ENCODE data around the gene SLC25A48.

DNA sequence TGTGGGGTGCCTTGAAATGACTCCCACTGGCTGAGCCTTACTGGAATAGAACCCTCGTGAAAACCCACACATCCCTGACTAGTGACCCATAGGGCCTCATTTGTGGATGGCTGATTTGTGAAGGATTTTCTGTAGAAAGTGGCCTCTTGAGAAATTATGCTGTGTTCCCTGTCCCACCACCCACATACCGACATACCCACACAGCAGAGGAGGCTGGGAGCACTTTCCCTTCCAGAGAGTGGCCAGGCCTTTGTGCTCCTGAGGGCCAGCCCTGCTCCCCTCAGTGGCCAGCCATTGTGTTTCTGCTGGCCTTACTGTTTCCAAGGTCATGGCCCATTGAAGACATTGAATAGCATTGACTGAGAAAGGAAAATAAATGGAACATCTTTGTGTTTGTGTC is 31.6 kb downstream of the SLC25A48 start:
- TF ChIP-seq PAX5 (IDR thresholded peaks at IDR 0.05; ENCODE audit: insufficient read depth, low read length, severe bottlenecking) (no peak), POLR2A (IDR thresholded peaks at IDR 0.05; ENCODE audit: low read depth, low read length) (no peak), POLR2AphosphoS5 (IDR thresholded peaks at IDR 0.05; ENCODE audit: low read depth, low read length) (no peak)

Measured in GM12891 (cell line).